Neural cell (in vitro differentiated cells): ENCODE measurements around the gene P2RY11.

ENCODE experiments used
- EP300 ChIP-seq: fragments of 450-650 bp; conservative IDR thresholded peaks from 2 replicates; pipeline ENCODE4 v1.6.1; 2014; ENCODE audit warnings: antibody characterized with exemption, mild to moderate bottlenecking, moderate library complexity; ENCODE audit not compliant: poor library complexity, severe bottlenecking
- EZH2 ChIP-seq: fragments of 200-600, 300-800 bp; shearing (Covaris generic), sonication (generic); IDR thresholded peaks from 2 replicates; pipeline ENCODE4 v1.6.1; 2014; ENCODE audit warnings: antibody characterized with exemption, low read length, borderline replicate concordance, mild to moderate bottlenecking; ENCODE audit not compliant: insufficient read depth, poor library complexity, severe bottlenecking
- MXI1 ChIP-seq: fragments of 450-650 bp; conservative IDR thresholded peaks from 2 replicates; pipeline ENCODE4 v1.6.1; 2014; ENCODE audit warnings: antibody characterized with exemption, mild to moderate bottlenecking; ENCODE audit not compliant: poor library complexity, severe bottlenecking
- POLR2AphosphoS5 ChIP-seq: IDR thresholded peaks from 2 replicates; pipeline ENCODE4 v1.6.1; 2012
- RAD21 ChIP-seq: fragments of 450-650 bp; conservative IDR thresholded peaks from 2 replicates; pipeline ENCODE4 v1.6.1; 2014; ENCODE audit warnings: antibody characterized with exemption, mild to moderate bottlenecking, moderate library complexity
- SMC3 ChIP-seq: fragments of 450-650 bp; conservative IDR thresholded peaks from 2 replicates; pipeline ENCODE4 v1.6.1; 2014; ENCODE audit warnings: antibody characterized with exemption, mild to moderate bottlenecking, moderate library complexity; ENCODE audit not compliant: poor library complexity
- TAF1 ChIP-seq: IDR thresholded peaks from 2 replicates; pipeline ENCODE4 v1.6.1; 2012; ENCODE audit warnings: low read depth
- TF ChIP-seq, protein P1 (sequence below): fragments of 450-650 bp; IDR thresholded peaks from 2 replicates; pipeline ENCODE4 v1.5.1; 2014; ENCODE audit warnings: antibody characterized with exemption, mild to moderate bottlenecking, moderate library complexity; ENCODE audit not compliant: poor library complexity, severe bottlenecking
- TF ChIP-seq, protein P2 (sequence below): IDR thresholded peaks from 2 replicates; pipeline ENCODE4 v1.6.1; 2012; ENCODE audit warnings: borderline replicate concordance

DNA sequence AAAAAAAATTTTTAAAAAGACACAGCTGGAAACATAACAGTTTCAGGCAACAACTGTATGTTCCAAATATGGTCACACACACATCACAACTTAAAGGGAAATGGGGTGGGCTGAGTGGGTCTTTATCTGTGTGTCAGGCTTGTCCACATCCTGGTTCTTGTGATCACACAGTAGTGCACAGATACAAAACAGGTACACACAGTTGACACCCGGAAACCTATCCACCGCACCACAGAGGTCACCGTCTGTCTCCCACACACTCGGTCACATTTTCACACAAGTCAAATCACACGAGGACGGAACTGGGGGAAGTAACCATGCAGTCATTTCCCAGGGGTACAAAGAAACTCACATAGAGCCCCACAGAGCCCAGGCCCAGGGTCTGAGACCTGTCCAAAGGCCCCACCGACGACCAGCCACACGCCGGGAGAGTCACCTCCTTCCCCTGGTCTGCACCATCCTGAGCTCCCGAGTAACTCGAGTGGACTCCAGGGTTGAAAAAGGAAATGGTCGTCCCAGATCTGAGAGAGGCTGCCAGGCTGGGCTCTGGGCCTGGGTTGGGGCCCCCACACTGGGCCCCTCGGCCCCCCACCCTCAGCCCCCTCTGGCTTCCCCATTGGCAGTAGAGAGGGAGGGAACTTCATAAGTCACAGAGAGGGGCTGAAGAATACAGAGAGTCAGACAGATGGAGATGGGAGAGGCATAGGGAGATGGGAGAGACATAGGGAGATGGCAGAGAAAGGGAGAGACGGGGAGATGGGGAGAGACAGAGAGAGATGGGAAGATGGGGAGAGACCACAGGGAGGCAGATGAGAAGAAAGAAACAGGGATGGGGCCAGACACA, 6.6 kb upstream of the P2RY11 start:
- TF ChIP-seq, protein P1, sequence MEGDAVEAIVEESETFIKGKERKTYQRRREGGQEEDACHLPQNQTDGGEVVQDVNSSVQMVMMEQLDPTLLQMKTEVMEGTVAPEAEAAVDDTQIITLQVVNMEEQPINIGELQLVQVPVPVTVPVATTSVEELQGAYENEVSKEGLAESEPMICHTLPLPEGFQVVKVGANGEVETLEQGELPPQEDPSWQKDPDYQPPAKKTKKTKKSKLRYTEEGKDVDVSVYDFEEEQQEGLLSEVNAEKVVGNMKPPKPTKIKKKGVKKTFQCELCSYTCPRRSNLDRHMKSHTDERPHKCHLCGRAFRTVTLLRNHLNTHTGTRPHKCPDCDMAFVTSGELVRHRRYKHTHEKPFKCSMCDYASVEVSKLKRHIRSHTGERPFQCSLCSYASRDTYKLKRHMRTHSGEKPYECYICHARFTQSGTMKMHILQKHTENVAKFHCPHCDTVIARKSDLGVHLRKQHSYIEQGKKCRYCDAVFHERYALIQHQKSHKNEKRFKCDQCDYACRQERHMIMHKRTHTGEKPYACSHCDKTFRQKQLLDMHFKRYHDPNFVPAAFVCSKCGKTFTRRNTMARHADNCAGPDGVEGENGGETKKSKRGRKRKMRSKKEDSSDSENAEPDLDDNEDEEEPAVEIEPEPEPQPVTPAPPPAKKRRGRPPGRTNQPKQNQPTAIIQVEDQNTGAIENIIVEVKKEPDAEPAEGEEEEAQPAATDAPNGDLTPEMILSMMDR, result no peak
- no peak for TF ChIP-seq POLR2AphosphoS5
- TF ChIP-seq TAF1, result no peak
- TF ChIP-seq MXI1, result no peak
- no peak for TF ChIP-seq EP300
- TF ChIP-seq, protein P2, sequence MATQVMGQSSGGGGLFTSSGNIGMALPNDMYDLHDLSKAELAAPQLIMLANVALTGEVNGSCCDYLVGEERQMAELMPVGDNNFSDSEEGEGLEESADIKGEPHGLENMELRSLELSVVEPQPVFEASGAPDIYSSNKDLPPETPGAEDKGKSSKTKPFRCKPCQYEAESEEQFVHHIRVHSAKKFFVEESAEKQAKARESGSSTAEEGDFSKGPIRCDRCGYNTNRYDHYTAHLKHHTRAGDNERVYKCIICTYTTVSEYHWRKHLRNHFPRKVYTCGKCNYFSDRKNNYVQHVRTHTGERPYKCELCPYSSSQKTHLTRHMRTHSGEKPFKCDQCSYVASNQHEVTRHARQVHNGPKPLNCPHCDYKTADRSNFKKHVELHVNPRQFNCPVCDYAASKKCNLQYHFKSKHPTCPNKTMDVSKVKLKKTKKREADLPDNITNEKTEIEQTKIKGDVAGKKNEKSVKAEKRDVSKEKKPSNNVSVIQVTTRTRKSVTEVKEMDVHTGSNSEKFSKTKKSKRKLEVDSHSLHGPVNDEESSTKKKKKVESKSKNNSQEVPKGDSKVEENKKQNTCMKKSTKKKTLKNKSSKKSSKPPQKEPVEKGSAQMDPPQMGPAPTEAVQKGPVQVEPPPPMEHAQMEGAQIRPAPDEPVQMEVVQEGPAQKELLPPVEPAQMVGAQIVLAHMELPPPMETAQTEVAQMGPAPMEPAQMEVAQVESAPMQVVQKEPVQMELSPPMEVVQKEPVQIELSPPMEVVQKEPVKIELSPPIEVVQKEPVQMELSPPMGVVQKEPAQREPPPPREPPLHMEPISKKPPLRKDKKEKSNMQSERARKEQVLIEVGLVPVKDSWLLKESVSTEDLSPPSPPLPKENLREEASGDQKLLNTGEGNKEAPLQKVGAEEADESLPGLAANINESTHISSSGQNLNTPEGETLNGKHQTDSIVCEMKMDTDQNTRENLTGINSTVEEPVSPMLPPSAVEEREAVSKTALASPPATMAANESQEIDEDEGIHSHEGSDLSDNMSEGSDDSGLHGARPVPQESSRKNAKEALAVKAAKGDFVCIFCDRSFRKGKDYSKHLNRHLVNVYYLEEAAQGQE, result no peak
- TF ChIP-seq RAD21, result no peak
- no peak for TF ChIP-seq EZH2
- no peak for TF ChIP-seq SMC3
